Osteoblast (primary cell): ENCODE data around the gene SLC12A3. TPM values are rescaled to one million over a fixed set of nuclear protein-coding genes. Genes with fewer than 3 reads are reported as not detected.
A peak's percentile ranks its signal among the peaks of the same experiment; 100 is the strongest.

ENCODE experiments used
- DNase-seq: peaks from one replicate; pipeline ENCODE4 v3.0.0; 2011; ENCODE audit warnings: low spot score, mixed read lengths; ENCODE audit not compliant: insufficient read length; ENCODE audit errors: missing footprints
- H2AFZ ChIP-seq: 2 replicates; pipeline ENCODE4 v1.6.0; 2011; ENCODE audit warnings: mild to moderate bottlenecking, low read length
- H3K27ac ChIP-seq: 2 replicates; pipeline ENCODE4 v1.5.1; 2011; ENCODE audit warnings: mild to moderate bottlenecking, low read depth, low read length, moderate library complexity
- H3K27me3 ChIP-seq: 2 replicates; pipeline ENCODE4 v1.6.0; 2012; ENCODE audit warnings: mild to moderate bottlenecking, control low read depth, inconsistent platforms, low read length, moderate library complexity; ENCODE audit not compliant: insufficient read depth
- H3K36me3 ChIP-seq: 2 replicates; pipeline ENCODE4 v1.5.1; 2011; ENCODE audit warnings: mild to moderate bottlenecking, low read length, control low read depth, moderate library complexity; ENCODE audit not compliant: insufficient read depth
- H3K4me1 ChIP-seq: 2 replicates; pipeline ENCODE4 v1.5.1; 2011; ENCODE audit warnings: mild to moderate bottlenecking, low read length, control low read depth, moderate library complexity; ENCODE audit not compliant: insufficient read depth
- H3K4me2 ChIP-seq: 2 replicates; pipeline ENCODE4 v1.6.0; 2011; ENCODE audit warnings: mild to moderate bottlenecking, low read length; ENCODE audit not compliant: insufficient read depth
- H3K4me3 ChIP-seq: fragments of 200-600 bp; sonication (generic); 3 replicates; pipeline ENCODE4 v1.5.1; 2012; ENCODE audit warnings: mild to moderate bottlenecking, low read length, inconsistent platforms; ENCODE audit not compliant: insufficient read depth
- H3K79me2 ChIP-seq: 2 replicates; pipeline ENCODE4 v1.6.0; 2012; ENCODE audit warnings: mild to moderate bottlenecking, low read length, control low read depth, inconsistent platforms; ENCODE audit not compliant: insufficient read depth
- H3K9me3 ChIP-seq: 2 replicates; pipeline ENCODE4 v1.5.1; 2011; ENCODE audit warnings: low read depth, low read length, control low read depth
- H4K20me1 ChIP-seq: 2 replicates; pipeline ENCODE4 v1.6.0; 2012; ENCODE audit warnings: mild to moderate bottlenecking, low read length, control low read depth; ENCODE audit not compliant: insufficient read depth
- CTCF ChIP-seq: IDR thresholded peaks from 2 replicates; pipeline ENCODE4 v1.5.1; 2011; ENCODE audit warnings: mild to moderate bottlenecking, low read depth, low read length, moderate library complexity; ENCODE audit errors: extremely low read depth
- total RNA-seq: library from RNA; depleted of rRNA; stranded (reverse); fragments of >200 nt; gene quantifications from 2 replicates; pipeline ENCODE4 v1.2.3, GENCODE V29; 2012

Gene SLC12A3
- total RNA-seq, 1 donor: not detected

DNA sequence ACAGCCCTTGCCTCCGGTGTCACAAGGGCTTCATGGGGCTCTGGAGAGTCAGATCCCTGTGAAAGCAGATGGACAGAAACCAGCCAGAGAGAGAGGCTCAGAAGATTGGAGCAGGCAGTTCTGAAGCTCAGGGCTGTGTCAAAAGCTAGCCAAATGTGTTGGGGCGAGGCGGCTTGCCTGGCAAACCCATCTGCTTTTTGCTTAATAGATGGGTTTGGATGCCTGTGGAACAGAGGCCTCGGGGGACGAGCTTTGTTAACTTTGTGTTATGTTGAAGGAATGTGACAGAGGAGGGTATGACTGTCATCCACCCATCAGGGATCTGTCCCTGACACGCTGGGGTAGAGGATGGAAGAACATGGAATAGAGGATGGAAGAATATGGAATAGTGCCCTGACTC, 21.0 kb upstream of the SLC12A3 start:
- Histone ChIP-seq H3K79me2 (no peaks in the 10 kb centered on the region), H4K20me1 (no peaks in the 10 kb centered on the region), H3K36me3 (peaks cover 25% of the 10 kb centered on the region), H3K27ac (no peak overlapping the region), H3K9me3 (no peaks in the 10 kb centered on the region), H3K4me2 (no peak overlapping the region), H3K4me3 (no peak overlapping the region), H3K27me3 (no peaks in the 10 kb centered on the region), H2AFZ (no peak overlapping the region), H3K4me1 (peaks cover 25% of the 10 kb centered on the region)
- TF ChIP-seq CTCF: no peak
- DNase-seq: no peak

DNA sequence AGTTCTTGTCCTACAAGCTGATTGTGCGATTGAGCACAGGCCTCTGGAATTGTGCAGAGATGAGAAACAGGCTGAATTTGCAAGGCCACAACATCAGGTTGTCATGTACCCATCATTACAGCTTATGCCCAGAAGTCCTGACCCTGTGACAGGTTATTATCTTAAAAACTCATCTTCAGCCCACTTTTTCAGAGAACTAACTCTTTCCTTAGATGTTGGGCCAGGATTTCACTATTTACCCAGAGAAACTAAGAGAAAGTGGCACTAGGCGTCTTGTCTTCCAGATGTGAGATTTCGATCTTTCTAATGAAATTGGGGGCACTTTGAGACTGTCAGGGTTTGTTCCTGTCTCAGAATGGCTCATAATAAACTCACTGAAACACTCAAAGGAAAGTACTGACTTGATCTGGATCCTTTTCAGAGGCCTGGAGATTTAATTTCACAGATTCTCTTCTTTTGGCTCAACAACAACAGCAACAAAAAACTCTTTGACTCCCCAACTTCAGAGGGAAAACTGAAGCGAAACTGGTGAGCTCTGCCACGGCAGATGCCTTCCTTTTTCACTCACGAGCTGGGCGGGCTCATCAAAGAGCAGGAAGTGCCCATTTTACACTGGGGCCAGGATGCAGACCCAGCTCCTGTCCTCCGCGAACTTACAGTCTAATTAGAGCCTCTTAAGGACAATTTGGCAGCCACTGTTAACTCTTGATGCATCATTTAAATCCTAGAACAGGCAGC, 17.7 kb upstream of the SLC12A3 start:
- TF ChIP-seq CTCF: no peak
- Histone ChIP-seq H3K4me2 (peak overlapping the region; percentile 42), H3K9me3 (no peaks in the 10 kb centered on the region), H2AFZ (peak overlapping the region; percentile 2), H3K27me3 (no peaks in the 10 kb centered on the region), H3K4me3 (no peak overlapping the region), H3K4me1 (peaks cover 42% of the 10 kb centered on the region), H3K36me3 (peaks cover 12% of the 10 kb centered on the region), H3K27ac (peak overlapping the region; percentile 60), H4K20me1 (no peaks in the 10 kb centered on the region), H3K79me2 (no peaks in the 10 kb centered on the region)
- DNase-seq: no peak

DNA sequence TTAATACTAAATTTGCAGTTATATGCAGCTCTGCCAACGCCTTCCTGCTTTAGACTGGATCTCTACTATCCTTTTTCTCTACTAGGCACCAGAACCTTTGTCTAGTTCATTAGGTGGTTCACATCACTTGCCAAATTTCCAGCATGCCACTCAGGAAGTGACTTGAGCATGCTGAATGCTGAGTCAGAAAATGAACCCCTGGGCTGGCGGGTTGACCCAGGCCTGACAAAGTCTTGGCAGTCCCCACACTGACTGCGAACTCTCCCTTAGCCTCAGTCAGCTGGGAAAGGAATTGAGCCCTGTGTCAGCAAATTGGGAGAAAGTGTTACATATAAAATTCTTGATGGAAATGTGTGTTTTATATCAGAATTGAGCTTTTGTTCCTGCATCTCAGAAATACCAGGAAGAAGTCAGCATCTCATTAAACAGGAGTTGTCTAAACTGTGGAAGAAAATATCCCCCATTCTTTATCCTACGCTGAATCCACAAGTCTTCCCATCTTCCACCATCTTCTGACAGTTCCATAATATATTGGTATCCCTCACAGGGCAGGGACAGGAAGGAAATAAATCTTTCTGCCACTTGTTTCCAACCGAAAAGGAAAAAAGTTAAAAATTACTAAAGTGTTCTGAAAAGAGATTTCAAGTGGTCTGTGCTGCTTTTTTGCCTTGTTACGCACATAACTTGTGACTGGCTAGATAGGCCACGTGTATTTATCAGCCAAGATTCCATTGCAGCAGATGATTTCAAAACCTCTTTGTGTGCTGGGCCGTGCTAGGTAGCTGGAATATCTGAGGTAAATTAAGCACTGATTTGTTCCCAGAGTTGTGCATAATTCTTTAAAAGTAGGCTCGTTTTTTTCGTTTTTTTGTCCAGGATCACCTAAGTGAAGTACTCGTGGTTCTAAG, 16.7 kb upstream of the SLC12A3 start:
- peak overlapping the region; percentile 42 for H3K4me2 ChIP-seq
- H2AFZ ChIP-seq: no peak overlapping the region
- H3K36me3 ChIP-seq: peaks cover 2% of the 10 kb centered on the region
- H4K20me1 ChIP-seq: no peaks in the 10 kb centered on the region
- H3K4me1 ChIP-seq: peaks cover 42% of the 10 kb centered on the region
- peak overlapping the region; percentile 60 for H3K27ac ChIP-seq
- no peaks in the 10 kb centered on the region for H3K27me3 ChIP-seq
- no peaks in the 10 kb centered on the region for H3K79me2 ChIP-seq
- H3K9me3 ChIP-seq: no peaks in the 10 kb centered on the region
- TF ChIP-seq CTCF: no peak
- no peak overlapping the region for H3K4me3 ChIP-seq
- DNase-seq: no peak
